Ovary (tissue), 9 donors: Measurements from ENCODE around the gene IGF2BP3. TPM values are rescaled to one million over a fixed set of nuclear protein-coding genes. Genes with fewer than 3 reads are reported as not detected.

Experiments
- DNase-seq, 5 donors: peaks; one replicate each; pipeline ENCODE4 v3.0.0-alpha.2; 2019 to 2020
- H3K27ac ChIP-seq, 2 donors: fragments of 200-600 bp; one replicate each; pipeline versions ENCODE4 v1.5.1 to v1.8.0; 2019 to 2022
- H3K27me3 ChIP-seq: fragments of 200-600 bp; one replicate; pipeline ENCODE4 v1.8.0; 2022
- H3K36me3 ChIP-seq: fragments of 200-600 bp; sonication (generic); one replicate; pipeline ENCODE4 v1.5.1; 2019
- H3K4me1 ChIP-seq: one replicate; pipeline ENCODE4 v1.8.1; 2013; ENCODE audit warnings: mild to moderate bottlenecking, moderate library complexity; ENCODE audit not compliant: insufficient read depth
- H3K4me3 ChIP-seq: fragments of 200-600 bp; sonication (generic); one replicate; pipeline ENCODE4 v1.5.1; 2017
- H3K9me3 ChIP-seq, 2 donors: fragments of 200-600 bp in 1 of 2; sonication (generic) in 1 of 2; one replicate each; pipeline versions ENCODE4 v1.5.1 to v1.8.1; 2013 to 2019; ENCODE audit warnings: mild to moderate bottlenecking in 1 of 2, moderate library complexity in 1 of 2
- CTCF ChIP-seq, 3 donors: fragments of 450-650 bp in 2 of 3; fragments of 200-600 bp in 1 of 3; IDR thresholded peaks; one replicate each; pipeline versions ENCODE4 v1.5.1 to v1.8.0; 2016 to 2022; ENCODE audit warnings: antibody characterized with exemption in 3 of 3, mild to moderate bottlenecking in 1 of 3
- EP300 ChIP-seq: sonication (generic); formaldehyde crosslinking; IDR thresholded peaks from one replicate; pipeline ENCODE4 v1.6.1; 2017; ENCODE audit warnings: antibody characterized with exemption
- POLR2A ChIP-seq: fragments of 450-650 bp; IDR thresholded peaks from one replicate; pipeline ENCODE4 v1.6.1; 2017; ENCODE audit warnings: antibody characterized with exemption, mild to moderate bottlenecking, moderate library complexity
- WGBS, 3 donors: extraction: QIAGEN DNeasy Blood & Tissue Kit in 1 of 3; methylation state at CpG; one replicate each; pipeline versions ENCODE4 v1.1.5 to v1.1.7; 2013 to 2017; 5-methylcytosine and 5-hydroxymethylcytosine counted together
- intact Hi-C, 4 donors: fragments of 100-400 bp; cut with DNase I; formaldehyde crosslinking; loops; one replicate each; pipeline versions ENCODE4 v1.11.0 to v1.15.1; 2022 to 2023
- polyA plus RNA-seq, 2 donors: library from polyadenylated mRNA; stranded (reverse); fragments of 200-250 nt in 1 of 2; fragments of 350-450 nt in 1 of 2; fragmentation: Illumina TruSeq in 1 of 2; extraction: RNeasy Lipid Tissue Mini Kit (QIAGEN cat#74804) in 1 of 2; gene quantifications; one replicate each; pipeline ENCODE4 v1.2.3, GENCODE V29; 2013 to 2014
- total RNA-seq, 7 donors: library from RNA; depleted of rRNA in 2 of 7; stranded (reverse); fragments of >200 nt in 2 of 7; fragmentation: NEBNext Ultra II Directional in 3 of 7; extraction: Animal tissue kit (Norgen Biotek cat#: 25700) in 3 of 7; gene quantifications; one replicate each; pipeline versions ENCODE4 v1.1.0 to v1.2.4, GENCODE V29; 2016 to 2023
- donor health status: DM: no; HTN: no; CAD: no; lungs with moderate emphysema.
- donor health status: DM: no; HTN: no; CAD: no.
- donor health status: Bipolar disorder and iron deficiency.
- donor health status: DM: yes; HTN: yes; CAD: no.
- donor health status: DM: no; HTN: no; CAD: no.
- donor health status: DM: yes; HTN: yes; CAD: no.

IGF2BP3 gene
- total and polyA plus RNA-seq, 9 donors = 0.20 to 1.3 (median 0.40) TPM; not detected in 2

- H3K4me1 ChIP-seq = peaks cover 5% of the 10 kb centered on the region
- no peaks in the 10 kb centered on the region for H3K9me3 ChIP-seq
- WGBS, 3 donors = 6 to 9% (median 9%) methylated on average over 15 of the region's 15 CpGs
- H3K27ac ChIP-seq = no peak overlapping the region
- H3K36me3 ChIP-seq = no peaks in the 10 kb centered on the region
- intact Hi-C loops = no loop called here
- TF ChIP-seq POLR2A = no peak
- no peak for TF ChIP-seq EP300
- TF ChIP-seq CTCF (IDR thresholded peaks at IDR 0.05) = no peak
- no peak for DNase-seq
- H3K4me3 ChIP-seq = no peak overlapping the region
- peaks cover 12% of the 10 kb centered on the region for H3K27me3 ChIP-seq
Measured at GRCh38 chr7:23474829-23475575, 4.7 kb upstream of the IGF2BP3 start.

- H3K27me3 ChIP-seq = peaks cover 12% of the 10 kb centered on the region
- WGBS, 3 donors = 2 to 3% (median 3%) methylated on average over 53 to 66 of the region's 66 CpGs
- no peaks in the 10 kb centered on the region for H3K9me3 ChIP-seq
- peaks cover 5% of the 10 kb centered on the region for H3K4me1 ChIP-seq
- H3K36me3 ChIP-seq = no peaks in the 10 kb centered on the region
- intact Hi-C loops = no loop called here
- DNase-seq = peak in 1 of 5 donors; percentile 47
- H3K4me3 ChIP-seq = no peak overlapping the region
- H3K27ac ChIP-seq = no peak overlapping the region
- no peak for TF ChIP-seq CTCF (IDR thresholded peaks at IDR 0.05)
- no peak for TF ChIP-seq POLR2A
- TF ChIP-seq EP300 = no peak
Measured at GRCh38 chr7:23474094-23474828, 4.0 kb upstream of the IGF2BP3 start.

GRCh38 chr7:23473844-23474093 is 3.5 kb upstream of the IGF2BP3 start:
- TF ChIP-seq POLR2A = no peak
- no peak for TF ChIP-seq EP300
- TF ChIP-seq CTCF (IDR thresholded peaks at IDR 0.05) = no peak
- H3K36me3 ChIP-seq = no peaks in the 10 kb centered on the region
- 4% methylated on average over 23 of the region's 23 CpGs for WGBS, 3 donors
- H3K4me1 ChIP-seq = peaks cover 5% of the 10 kb centered on the region
- H3K9me3 ChIP-seq = no peaks in the 10 kb centered on the region
- H3K27ac ChIP-seq = no peak overlapping the region
- DNase-seq = no peak
- intact Hi-C loops = no loop called here
- H3K4me3 ChIP-seq = no peak overlapping the region
- peaks cover 14% of the 10 kb centered on the region for H3K27me3 ChIP-seq

- Histone ChIP-seq H3K4me1 (peaks cover 7% of the 10 kb centered on the region), H3K4me3 (no peak overlapping the region), H3K36me3 (no peaks in the 10 kb centered on the region), H3K27ac (no peak overlapping the region), H3K27me3 (peaks cover 20% of the 10 kb centered on the region), H3K9me3 (no peaks in the 10 kb centered on the region)
- no peak for DNase-seq
- intact Hi-C loops = no loop called here
- WGBS, 3 donors = 8 to 17% (median 12%) methylated on average over 16 of the region's 16 CpGs
- TF ChIP-seq CTCF (IDR thresholded peaks at IDR 0.05) = no peak
- no peak for TF ChIP-seq POLR2A
- no peak for TF ChIP-seq EP300
Measured at GRCh38 chr7:23472956-23473843, 2.9 kb upstream of the IGF2BP3 start.
